HEK293 (cell line): Measurements from ENCODE around the gene RAN.

Experiments
- CTCF ChIA-PET: fragments of 350-600 bp; formaldehyde crosslinking; extraction: SDS; loops from one replicate; lab custom pipeline; 2021; ENCODE audit warnings: antibody characterized with exemption; lab: Yijun Ruan, JAX
- POLR2A ChIA-PET: fragments of 300-600 bp; formaldehyde crosslinking; extraction: SDS; loops from one replicate; lab custom pipeline; 2020; ENCODE audit warnings: antibody characterized with exemption, inconsistent platforms; lab: Yijun Ruan, JAX
- H3K27ac ChIP-seq: fragments of 200-500 bp; sonication (Bioruptor generic); 2 replicates; pipeline ENCODE4 v1.5.1; 2014; ENCODE audit warnings: low read depth, low read length, control low read depth, inconsistent platforms; ENCODE audit errors: extremely low read depth
- H3K36me3 ChIP-seq, 2 experiments: fragments of 200-500 bp in 1 of 2; sonication (Bioruptor generic) in 1 of 2; 1 replicate in 1 of 2; 2 replicates in 1 of 2; pipeline ENCODE4 v1.5.1; 2014 to 2017; ENCODE audit warnings: inconsistent platforms in 2 of 2, low read length in 2 of 2; ENCODE audit not compliant: control insufficient read depth in 2 of 2, insufficient read depth in 1 of 2
- H3K4me1 ChIP-seq: fragments of 200-500 bp; sonication (Bioruptor generic); 2 replicates; pipeline ENCODE4 v1.5.1; 2014; ENCODE audit warnings: mild to moderate bottlenecking, low read length, inconsistent platforms; ENCODE audit not compliant: control insufficient read depth, insufficient read depth
- H3K4me3 ChIP-seq: 2 replicates; pipeline ENCODE4 v1.5.1; 2011; ENCODE audit warnings: low read depth, mild to moderate bottlenecking, control low read depth, low read length, moderate library complexity
- H3K9me3 ChIP-seq: fragments of 200-500 bp; sonication (Bioruptor generic); 2 replicates; pipeline ENCODE4 v1.5.1; 2014; ENCODE audit warnings: low read depth, low read length, inconsistent platforms; ENCODE audit not compliant: control insufficient read depth, insufficient read depth
- TCF7L2 ChIP-seq: IDR thresholded peaks from 2 replicates; pipeline ENCODE4 v1.6.1; 2011; ENCODE audit warnings: low read depth, mild to moderate bottlenecking, inconsistent platforms, low read length, moderate library complexity, borderline replicate concordance
- ZBTB44 ChIP-seq: fragments of 450-650 bp; IDR thresholded peaks from 2 replicates; pipeline ENCODE4 v1.5.1; 2018; ENCODE audit warnings: missing biosample characterization, mild to moderate bottlenecking, missing genetic modification characterization
- ZFP3 ChIP-seq: fragments of 450-650 bp; formaldehyde crosslinking; IDR thresholded peaks from 2 replicates; pipeline ENCODE4 v1.5.1; 2016; ENCODE audit warnings: low read depth, missing biosample characterization, missing genetic modification characterization

RAN gene

GRCh38 chr12:130924966-130925665 is 53.2 kb downstream of the RAN start (continued):
- TF ChIP-seq TCF7L2 (no peak), ZFP3 (tag by site-specific recombination) (no peak)

- no peaks in the 10 kb centered on the region for H3K4me1 ChIP-seq
- no peak for TF ChIP-seq ZBTB44 (tag by site-specific recombination)
- no peaks in the 10 kb centered on the region for H3K36me3 ChIP-seq
- no peak overlapping the region for H3K27ac ChIP-seq
- ChIA-PET POLR2A (no interaction called here), CTCF (interaction anchor here (1.2 kb wide), 1 partner anchor 693 kb away, joined by 3 read pairs; no protein-coding TSS in a partner anchor)
- H3K9me3 ChIP-seq, result no peaks in the 10 kb centered on the region
- no peak overlapping the region for H3K4me3 ChIP-seq
Observed at GRCh38 chr12:130925666-130926015, 53.8 kb downstream of the RAN start.
